Endothelial cell of umbilical vein (primary cell): ENCODE results near the gene ZNF462. TPM values are rescaled to one million over a fixed set of nuclear protein-coding genes. Genes with fewer than 3 reads are reported as not detected.

Source experiments
- BruUV-seq: library from RNA; stranded (reverse); fragments of 400-500 nt; replicated peaks from 2 replicates; lab custom pipeline; 2021; lab: Mats Ljungman, UMichigan
- CTCF ChIA-PET: fragments of 300-600, 350-600 bp; sonication (Branson Sonifier 250); formaldehyde crosslinking; loops from one replicate; lab custom pipeline; 2021; ENCODE audit warnings: antibody characterized with exemption, inconsistent platforms; lab: Charles Lee
- POLR2A ChIA-PET: fragments of 300-600, 350-600 bp; sonication (Branson Sonifier 250); formaldehyde crosslinking; loops from one replicate; lab custom pipeline; 2021; ENCODE audit warnings: antibody characterized with exemption, inconsistent platforms; lab: Charles Lee
- DNase-seq: peaks from one replicate; pipeline ENCODE4 v3.0.0-alpha.2; 2011; ENCODE audit warnings: low read depth, low spot score
- FAIRE-seq: peaks from 2 replicates; lab custom pipeline; 2011; peaks lifted over from hg19 to GRCh38; lab: Jason Lieb, UNC
- H2AFZ ChIP-seq: 2 replicates; pipeline ENCODE4 v1.6.0; 2012; ENCODE audit warnings: low read depth, low read length, control low read depth, inconsistent platforms
- H3K27ac ChIP-seq: 2 replicates; pipeline ENCODE4 v1.5.1; 2011; ENCODE audit warnings: low read depth, mild to moderate bottlenecking, control low read depth, low read length, moderate library complexity; ENCODE audit not compliant: insufficient read depth
- H3K27me3 ChIP-seq, 2 experiments: 2 replicates each; pipeline versions ENCODE4 v1.6.0 to v1.6.1; 2011; ENCODE audit warnings: low read length in 2 of 2, mixed read lengths in 1 of 2; ENCODE audit not compliant: control insufficient read depth in 2 of 2, insufficient read depth in 2 of 2
- H3K36me3 ChIP-seq, 2 experiments: 2 replicates in 1 of 2; 3 replicates in 1 of 2; pipeline ENCODE4 v1.5.1; 2011; ENCODE audit warnings: low read length in 2 of 2, mild to moderate bottlenecking in 1 of 2, moderate library complexity in 1 of 2; ENCODE audit not compliant: control insufficient read depth in 2 of 2, insufficient read depth in 2 of 2; ENCODE audit errors: extremely low read depth in 1 of 2
- H3K4me1 ChIP-seq: 3 replicates; pipeline ENCODE4 v1.5.1; 2011; ENCODE audit warnings: mild to moderate bottlenecking, low read length; ENCODE audit not compliant: control insufficient read depth, insufficient read depth; ENCODE audit errors: extremely low read depth
- H3K4me2 ChIP-seq: 2 replicates; pipeline ENCODE4 v1.6.1; 2011; ENCODE audit warnings: low read length, control low read depth, mixed read lengths; ENCODE audit not compliant: insufficient read depth
- H3K4me3 ChIP-seq, 3 experiments: fragments of 200-600 bp in 1 of 3; sonication (generic), shearing (Covaris generic) in 1 of 3; replicated peaks in 1 of 3; 2 replicates each; pipeline ENCODE4 v1.5.1; 2011 to 2016; ENCODE audit warnings: control low read depth in 3 of 3, low read length in 3 of 3, mild to moderate bottlenecking in 2 of 3, inconsistent platforms in 1 of 3, low read depth in 1 of 3, moderate library complexity in 1 of 3; ENCODE audit not compliant: insufficient read depth in 1 of 3
- H3K79me2 ChIP-seq: 2 replicates; pipeline ENCODE4 v1.6.0; 2012; ENCODE audit warnings: low read length, inconsistent platforms; ENCODE audit not compliant: control insufficient read depth, insufficient read depth
- H3K9ac ChIP-seq: replicated peaks from 2 replicates; pipeline ENCODE3; 2011; ENCODE audit warnings: low read length, control low read depth; ENCODE audit not compliant: insufficient read depth; ENCODE audit errors: extremely low read depth
- H3K9me1 ChIP-seq: replicated peaks from 3 replicates; pipeline ENCODE4 v1.6.0; 2011; ENCODE audit warnings: mild to moderate bottlenecking, low read length; ENCODE audit not compliant: control insufficient read depth, insufficient read depth; ENCODE audit errors: extremely low read depth
- H3K9me3 ChIP-seq: replicated peaks from 2 replicates; pipeline ENCODE4 v1.5.1; 2012; ENCODE audit warnings: low read length, inconsistent platforms; ENCODE audit not compliant: control insufficient read depth, insufficient read depth
- H4K20me1 ChIP-seq: replicated peaks from 2 replicates; pipeline ENCODE3; 2011; ENCODE audit warnings: mild to moderate bottlenecking, low read length; ENCODE audit not compliant: control insufficient read depth, insufficient read depth; ENCODE audit errors: extremely low read depth
- CTCF ChIP-seq, 2 donors: IDR thresholded peaks; 1 replicate in 1 of 2; 2 replicates in 1 of 2; pipeline ENCODE4 v1.5.1; 2011; ENCODE audit warnings: low read length in 2 of 2, mild to moderate bottlenecking in 2 of 2, moderate library complexity in 2 of 2, control low read depth in 1 of 2, inconsistent platforms in 1 of 2, low read depth in 1 of 2; ENCODE audit not compliant: insufficient read depth in 1 of 2; ENCODE audit errors: extremely low read depth in 1 of 2
- EZH2 ChIP-seq: IDR thresholded peaks from 2 replicates; pipeline ENCODE4 v1.6.1; 2012; ENCODE audit warnings: borderline replicate concordance, low read depth, mild to moderate bottlenecking, moderate library complexity, low read length, inconsistent platforms; ENCODE audit not compliant: severe bottlenecking
- FOS ChIP-seq: IDR thresholded peaks from 2 replicates; pipeline ENCODE4 v1.6.1; 2011; ENCODE audit warnings: mild to moderate bottlenecking, low read length, moderate library complexity, borderline replicate concordance; ENCODE audit not compliant: insufficient read depth
- GATA2 ChIP-seq: IDR thresholded peaks from 2 replicates; pipeline ENCODE4 v1.7.0; 2011; ENCODE audit warnings: low read depth, mild to moderate bottlenecking, moderate library complexity, mixed read lengths, low read length; ENCODE audit not compliant: insufficient read length, insufficient read depth
- JUN ChIP-seq: IDR thresholded peaks from 2 replicates; pipeline ENCODE4 v1.6.1; 2011; ENCODE audit warnings: borderline replicate concordance, low read depth; ENCODE audit not compliant: insufficient read length, insufficient read depth
- MAX ChIP-seq: IDR thresholded peaks from 2 replicates; pipeline ENCODE4 v1.6.1; 2011; ENCODE audit not compliant: insufficient read depth, insufficient read length
- MYC ChIP-seq: IDR thresholded peaks from one replicate; pipeline ENCODE4 v1.6.1; 2011; ENCODE audit warnings: mild to moderate bottlenecking, low read depth, low read length
- POLR2A ChIP-seq: IDR thresholded peaks from 2 replicates; pipeline ENCODE4 v1.6.1; 2012; ENCODE audit warnings: low read depth, mild to moderate bottlenecking, control low read depth, low read length
- POLR2AphosphoS5 ChIP-seq: IDR thresholded peaks from 2 replicates; pipeline ENCODE4 v1.6.1; 2012; ENCODE audit warnings: low read depth, mild to moderate bottlenecking, control low read depth, low read length, moderate library complexity; ENCODE audit not compliant: insufficient read depth
- dilution Hi-C: fragments of 300-500 bp; cut with MboI; formaldehyde crosslinking; loops from one replicate; pipeline ENCODE4 v1.15.0; 2019; ENCODE audit warnings: low sequenced_read_pairs; ENCODE audit not compliant: extremely low pct_ligation_motif_present
- intact Hi-C: fragments of 100-400 bp; cut with micrococcal nuclease; formaldehyde crosslinking; loops from one replicate; pipeline ENCODE4 v1.10.0; 2022
- polyA plus RNA-seq, 4 experiments: library from polyadenylated mRNA; depleted of rRNA in 3 of 4; stranded (reverse) in 3 of 4; unstranded in 1 of 4; fragments of >200 nt; gene quantifications; 2 replicates each; pipeline versions ENCODE4 v1.2.1 to v1.2.3, GENCODE V29; 2011 to 2012; ENCODE audit warnings: missing spikeins in 1 of 4
- total RNA-seq: library from RNA; stranded (reverse); gene quantifications from 2 replicates; pipeline ENCODE4 v1.2.3, GENCODE V29; 2021

The ZNF462 gene
- total and polyA plus RNA-seq, 2 donors (not counting 3 experiments of a cell fraction or from before 2014, with no cell fraction given) = 6.2 to 24.7 TPM

- no peaks in the 10 kb centered on the region for H3K36me3 ChIP-seq
- no peak overlapping the region for H2AFZ ChIP-seq
- no peak for DNase-seq
- no peak overlapping the region for H3K27ac ChIP-seq
- TF ChIP-seq POLR2AphosphoS5 (no peak), POLR2A (no peak), JUN (no peak), GATA2 (no peak), CTCF (IDR thresholded peaks at IDR 0.05; ENCODE audit: extremely low read depth in 1 of 2, insufficient read depth in 1 of 2, low read depth in 1 of 2, low read length in 2 of 2) (no peak), MYC (no peak), EZH2 (no peak), FOS (no peak), MAX (no peak)
- no peaks in the 10 kb centered on the region for H3K9me1 ChIP-seq
- H3K4me3 ChIP-seq = no peak overlapping the region
- no peak overlapping the region for H3K9ac ChIP-seq
- BruUV-seq = no TSS peak
- no peaks in the 10 kb centered on the region for H3K79me2 ChIP-seq
- no peaks in the 10 kb centered on the region for H4K20me1 ChIP-seq
- peaks cover 0 to 1% of the 10 kb centered on the region in 2 experiments for H3K27me3 ChIP-seq
- CTCF ChIA-PET = no interaction called here
- intact Hi-C loops = no loop called here
- no peaks in the 10 kb centered on the region for H3K4me1 ChIP-seq
- dilution Hi-C loops = no loop called here
- POLR2A ChIA-PET = no interaction called here
- FAIRE-seq = no peak
- H3K9me3 ChIP-seq = no peaks in the 10 kb centered on the region
- no peak overlapping the region for H3K4me2 ChIP-seq
These were observed 28.1 kb upstream of the ZNF462 start for GRCh38 chr9:106834888-106835287.
